ENCODE data around the gene TSPYL2.

GRCh38 chrX:53050841-53051240, 31.3 kb upstream of the TSPYL2 start:
- TF ChIP-seq ESRRG (CRISPR knock-in tag; IDR thresholded peaks at IDR 0.05) (no peak), CSRNP3 (CRISPR knock-in tag; IDR thresholded peaks at IDR 0.05) (no peak), GLIS3 (CRISPR knock-in tag; IDR thresholded peaks at IDR 0.05) (no peak), ZFP30 (CRISPR knock-in tag; IDR thresholded peaks at IDR 0.05) (no peak), BACH2 (CRISPR knock-in tag; IDR thresholded peaks at IDR 0.05; ENCODE audit: borderline replicate concordance) (no peak), PATZ1 (CRISPR knock-in tag; IDR thresholded peaks at IDR 0.05; ENCODE audit: borderline replicate concordance) (no peak), ZFP3 (CRISPR knock-in tag; IDR thresholded peaks at IDR 0.05) (no peak), ARNTL (CRISPR knock-in tag; IDR thresholded peaks at IDR 0.05; ENCODE audit: borderline replicate concordance, low read depth) (no peak), SNAI2 (CRISPR knock-in tag; IDR thresholded peaks at IDR 0.05) (no peak), ZNF565 (CRISPR knock-in tag; conservative IDR thresholded peaks at IDR 0.05; ENCODE audit: low read depth) (no peak), ZNF70 (CRISPR knock-in tag; IDR thresholded peaks at IDR 0.05) (no peak)
- TF ChIP-seq, protein P1, sequence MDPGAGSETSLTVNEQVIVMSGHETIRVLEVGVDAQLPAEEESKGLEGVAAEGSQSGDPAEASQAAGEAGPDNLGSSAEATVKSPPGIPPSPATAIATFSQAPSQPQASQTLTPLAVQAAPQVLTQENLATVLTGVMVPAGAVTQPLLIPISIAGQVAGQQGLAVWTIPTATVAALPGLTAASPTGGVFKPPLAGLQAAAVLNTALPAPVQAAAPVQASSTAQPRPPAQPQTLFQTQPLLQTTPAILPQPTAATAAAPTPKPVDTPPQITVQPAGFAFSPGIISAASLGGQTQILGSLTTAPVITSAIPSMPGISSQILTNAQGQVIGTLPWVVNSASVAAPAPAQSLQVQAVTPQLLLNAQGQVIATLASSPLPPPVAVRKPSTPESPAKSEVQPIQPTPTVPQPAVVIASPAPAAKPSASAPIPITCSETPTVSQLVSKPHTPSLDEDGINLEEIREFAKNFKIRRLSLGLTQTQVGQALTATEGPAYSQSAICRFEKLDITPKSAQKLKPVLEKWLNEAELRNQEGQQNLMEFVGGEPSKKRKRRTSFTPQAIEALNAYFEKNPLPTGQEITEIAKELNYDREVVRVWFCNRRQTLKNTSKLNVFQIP (CRISPR knock-in tag; IDR thresholded peaks at IDR 0.05; ENCODE audit: borderline replicate concordance, low read depth), result no peak
- TF ChIP-seq, protein P2, sequence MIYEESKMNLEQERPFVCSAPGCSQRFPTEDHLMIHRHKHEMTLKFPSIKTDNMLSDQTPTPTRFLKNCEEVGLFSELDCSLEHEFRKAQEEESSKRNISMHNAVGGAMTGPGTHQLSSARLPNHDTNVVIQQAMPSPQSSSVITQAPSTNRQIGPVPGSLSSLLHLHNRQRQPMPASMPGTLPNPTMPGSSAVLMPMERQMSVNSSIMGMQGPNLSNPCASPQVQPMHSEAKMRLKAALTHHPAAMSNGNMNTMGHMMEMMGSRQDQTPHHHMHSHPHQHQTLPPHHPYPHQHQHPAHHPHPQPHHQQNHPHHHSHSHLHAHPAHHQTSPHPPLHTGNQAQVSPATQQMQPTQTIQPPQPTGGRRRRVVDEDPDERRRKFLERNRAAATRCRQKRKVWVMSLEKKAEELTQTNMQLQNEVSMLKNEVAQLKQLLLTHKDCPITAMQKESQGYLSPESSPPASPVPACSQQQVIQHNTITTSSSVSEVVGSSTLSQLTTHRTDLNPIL (CRISPR knock-in tag; IDR thresholded peaks at IDR 0.05; ENCODE audit: low read depth), result no peak

All from SK-N-SH treated with all-trans-retinoic acid at 6 μM for 48 hours (cell line).